AG04449 (cell line): Measurements from ENCODE around the gene COPB1.
A peak's percentile ranks its signal among the peaks of the same experiment; 100 is the strongest.

Source experiments
- CTCF ChIA-PET: fragments of 350-600 bp; formaldehyde crosslinking; extraction: SDS; loops from one replicate; lab custom pipeline; 2021; ENCODE audit warnings: antibody characterized with exemption; lab: Yijun Ruan, JAX
- POLR2A ChIA-PET: fragments of 400-600, 350-600 bp; formaldehyde crosslinking; extraction: SDS; loops from one replicate; lab custom pipeline; 2020; ENCODE audit warnings: antibody characterized with exemption, inconsistent platforms; lab: Yijun Ruan, JAX
- DNase-seq: peaks from one replicate; pipeline ENCODE4 v3.0.0-alpha.2; 2010; ENCODE audit warnings: low read depth, low spot score
- H3K4me3 ChIP-seq: 2 replicates; pipeline ENCODE4 v1.5.1; 2011; ENCODE audit warnings: low read depth, mild to moderate bottlenecking, control low read depth, low read length
- TF ChIP-seq, protein P1 (sequence below): IDR thresholded peaks from one replicate; pipeline ENCODE4 v1.5.1; 2011; ENCODE audit warnings: mild to moderate bottlenecking, moderate library complexity, low read length, control low read depth, inconsistent platforms; ENCODE audit not compliant: insufficient read depth; ENCODE audit errors: missing control alignments

Gene COPB1

GRCh38 chr11:14502039-14502438 lies 2.4 kb upstream of the COPB1 start:
- TF ChIP-seq, protein P1, sequence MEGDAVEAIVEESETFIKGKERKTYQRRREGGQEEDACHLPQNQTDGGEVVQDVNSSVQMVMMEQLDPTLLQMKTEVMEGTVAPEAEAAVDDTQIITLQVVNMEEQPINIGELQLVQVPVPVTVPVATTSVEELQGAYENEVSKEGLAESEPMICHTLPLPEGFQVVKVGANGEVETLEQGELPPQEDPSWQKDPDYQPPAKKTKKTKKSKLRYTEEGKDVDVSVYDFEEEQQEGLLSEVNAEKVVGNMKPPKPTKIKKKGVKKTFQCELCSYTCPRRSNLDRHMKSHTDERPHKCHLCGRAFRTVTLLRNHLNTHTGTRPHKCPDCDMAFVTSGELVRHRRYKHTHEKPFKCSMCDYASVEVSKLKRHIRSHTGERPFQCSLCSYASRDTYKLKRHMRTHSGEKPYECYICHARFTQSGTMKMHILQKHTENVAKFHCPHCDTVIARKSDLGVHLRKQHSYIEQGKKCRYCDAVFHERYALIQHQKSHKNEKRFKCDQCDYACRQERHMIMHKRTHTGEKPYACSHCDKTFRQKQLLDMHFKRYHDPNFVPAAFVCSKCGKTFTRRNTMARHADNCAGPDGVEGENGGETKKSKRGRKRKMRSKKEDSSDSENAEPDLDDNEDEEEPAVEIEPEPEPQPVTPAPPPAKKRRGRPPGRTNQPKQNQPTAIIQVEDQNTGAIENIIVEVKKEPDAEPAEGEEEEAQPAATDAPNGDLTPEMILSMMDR, result no peak
- POLR2A ChIA-PET, result interaction anchor here (0.7 to 1.0 kb wide), 2 partner anchors 9 to 14 kb away, joined by 3 read pairs; no protein-coding TSS in a partner anchor
- CTCF ChIA-PET, result interaction anchor here (1.2 kb wide), 1 partner anchor 12 kb away, joined by 3 read pairs; no protein-coding TSS in a partner anchor
- H3K4me3 ChIP-seq, result no peak overlapping the region
- no peak for DNase-seq

GRCh38 chr11:14500181-14500651 lies 605 bp upstream of the COPB1 start:
- ChIA-PET CTCF (interaction anchor here (1.2 to 1.6 kb wide), 3 partner anchors 20 to 45 kb away, joined by 3 to 5 read pairs (median 3); partner anchors contain the start of gene PSMA1), POLR2A (interaction anchor here (0.5 to 1.3 kb wide), 7 partner anchors 15 to 1665 kb away, joined by 3 to 7 read pairs (median 3); partner anchors contain the start of gene PSMA1)
- H3K4me3 ChIP-seq, result peak overlapping the region; percentile 94
- TF ChIP-seq, protein P1, result no peak
- DNase-seq, result peak; percentile 10

GRCh38 chr11:14499178-14499559 lies 442 bp downstream of the COPB1 start:
- TF ChIP-seq, protein P1, result no peak
- no peak for DNase-seq
- ChIA-PET POLR2A (no interaction called here), CTCF (interaction anchor here (1.2 kb wide), 1 partner anchor 39 kb away, joined by 3 read pairs; no protein-coding TSS in a partner anchor)
- H3K4me3 ChIP-seq, result peak overlapping the region; percentile 94

DNA sequence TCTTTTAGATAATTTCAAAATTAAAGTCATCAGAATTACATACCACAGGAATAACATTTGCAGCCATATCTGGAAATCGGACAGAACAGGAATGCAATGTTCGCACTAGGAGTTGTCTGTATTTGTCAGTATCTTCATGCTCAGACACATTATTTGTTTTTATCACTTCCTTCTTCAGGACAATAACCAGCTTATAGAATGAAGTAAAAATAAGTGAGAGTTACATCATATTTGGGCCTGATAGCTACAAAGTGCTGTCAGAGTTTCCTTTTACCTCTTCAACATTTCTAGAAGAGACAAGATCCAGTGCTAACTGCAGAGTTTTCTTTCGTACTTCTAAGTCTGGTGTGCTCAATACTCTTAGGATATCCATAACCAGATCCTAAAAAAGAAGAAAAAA lies 18.9 kb downstream of the COPB1 start:
- DNase-seq, result no peak
- no peak overlapping the region for H3K4me3 ChIP-seq
- ChIA-PET POLR2A (interaction anchor here (1.5 kb wide), 1 partner anchor 20 kb away, joined by 3 read pairs; no protein-coding TSS in a partner anchor), CTCF (interaction anchor here (1.0 to 4.0 kb wide), 5 partner anchors 10 to 180 kb away, joined by 3 to 19 read pairs (median 5); no protein-coding TSS in a partner anchor)
- TF ChIP-seq, protein P1, result no peak

GRCh38 chr11:14471127-14471526 lies 28.5 kb downstream of the COPB1 start:
- no peak overlapping the region for H3K4me3 ChIP-seq
- ChIA-PET POLR2A (no interaction called here), CTCF (interaction anchor here (0.8 to 5.4 kb wide), 5 partner anchors 9 to 171 kb away, joined by 3 to 41 read pairs (median 3); no protein-coding TSS in a partner anchor)
- TF ChIP-seq, protein P1, result no peak
- no peak for DNase-seq

- H3K4me3 ChIP-seq, result no peak overlapping the region
Observed at GRCh38 chr11:14463623-14464022, 36.0 kb downstream of the COPB1 start.

More at GRCh38 chr11:14463623-14464022, 36.0 kb downstream of the COPB1 start:
- TF ChIP-seq, protein P1, result no peak
- DNase-seq, result no peak
- POLR2A ChIA-PET, result no interaction called here
- CTCF ChIA-PET, result interaction anchor here (1.6 to 22.4 kb wide), 4 partner anchors 9 to 160 kb away, joined by 5 to 469 read pairs (median 34); no protein-coding TSS in a partner anchor
